Measurements from ENCODE around the gene AAK1.

Gene AAK1

DNA sequence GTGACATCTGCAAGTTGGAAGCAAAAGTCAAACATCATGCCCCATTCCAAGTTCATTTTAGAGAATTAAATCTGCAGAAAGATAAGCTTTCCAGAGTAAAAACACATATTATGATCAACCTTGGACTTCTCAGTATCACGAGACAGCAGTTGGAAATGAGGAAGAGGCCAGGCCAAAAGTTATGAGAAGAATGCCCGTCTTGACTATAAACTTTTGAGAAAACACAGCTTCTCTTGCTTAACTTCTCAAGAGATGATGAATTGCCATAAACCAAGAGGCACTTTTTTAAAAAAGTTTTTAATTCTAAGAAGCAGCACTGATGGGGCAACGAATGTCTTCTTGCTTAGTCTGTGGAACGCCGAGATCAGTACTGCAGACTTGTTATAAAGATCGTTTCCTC, 153.7 kb downstream of the AAK1 start:
- no peak for DNase-seq (ENCODE audit: low spot score)

DNA sequence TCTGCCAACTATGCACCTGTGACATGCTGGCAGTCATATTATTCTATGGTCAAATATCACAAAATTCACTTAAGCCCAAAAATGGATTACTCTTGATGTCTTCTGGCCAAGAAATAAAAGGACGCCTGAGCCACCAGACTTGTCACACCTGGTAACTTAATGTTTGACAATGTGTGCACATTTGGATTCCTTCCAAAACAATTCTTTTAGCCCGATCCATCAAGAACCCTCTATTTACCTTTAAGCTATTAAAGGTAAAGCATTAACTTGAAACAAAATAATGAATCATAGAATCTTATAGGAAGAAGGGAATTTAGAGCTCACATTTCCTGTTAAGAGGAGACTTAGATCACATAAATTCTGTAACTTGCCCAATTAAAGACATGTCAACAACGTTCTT, 159.8 kb downstream of the AAK1 start:
- DNase-seq (ENCODE audit: low spot score), result no peak

DNA sequence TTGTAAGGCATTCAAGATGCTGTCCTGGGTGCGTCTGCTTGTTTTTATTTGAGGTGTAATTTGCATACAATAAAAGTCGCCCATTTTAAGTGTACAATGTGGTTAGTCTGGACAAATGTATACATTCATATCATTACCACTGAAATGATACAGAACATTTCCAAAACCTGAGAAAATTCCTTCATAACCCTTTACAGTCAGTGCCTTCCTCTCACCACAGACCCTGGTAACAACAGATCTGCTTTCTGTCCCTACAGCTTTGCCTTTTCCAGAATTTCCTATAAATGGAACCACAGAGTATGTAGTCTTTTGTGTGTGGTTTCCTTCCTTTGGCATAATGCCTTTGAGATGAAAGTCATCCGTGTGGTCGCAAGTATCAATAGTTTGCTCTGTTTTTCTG, 160.5 kb downstream of the AAK1 start:
- no peak for DNase-seq (ENCODE audit: low spot score)

DNA sequence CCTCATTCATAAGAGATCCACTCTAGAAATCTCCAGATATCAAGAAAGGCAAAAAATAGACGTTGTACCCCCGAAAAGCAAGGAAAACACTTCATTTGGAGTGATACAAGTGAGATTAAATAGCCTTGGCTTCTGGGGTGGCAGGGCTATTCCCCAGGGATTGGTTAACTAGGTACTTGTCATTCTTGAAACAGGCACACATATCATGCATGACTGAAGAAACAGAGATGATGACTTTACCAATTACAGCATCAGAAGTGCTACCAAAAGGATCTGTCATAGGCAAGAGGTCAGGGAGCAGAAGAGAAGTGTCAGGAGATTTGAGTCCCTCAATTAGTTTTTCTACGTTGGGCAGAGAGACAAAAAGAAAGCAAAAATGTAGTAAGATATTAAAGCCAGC, 161.1 kb downstream of the AAK1 start:
- no peak for DNase-seq (ENCODE audit: low spot score)

DNA sequence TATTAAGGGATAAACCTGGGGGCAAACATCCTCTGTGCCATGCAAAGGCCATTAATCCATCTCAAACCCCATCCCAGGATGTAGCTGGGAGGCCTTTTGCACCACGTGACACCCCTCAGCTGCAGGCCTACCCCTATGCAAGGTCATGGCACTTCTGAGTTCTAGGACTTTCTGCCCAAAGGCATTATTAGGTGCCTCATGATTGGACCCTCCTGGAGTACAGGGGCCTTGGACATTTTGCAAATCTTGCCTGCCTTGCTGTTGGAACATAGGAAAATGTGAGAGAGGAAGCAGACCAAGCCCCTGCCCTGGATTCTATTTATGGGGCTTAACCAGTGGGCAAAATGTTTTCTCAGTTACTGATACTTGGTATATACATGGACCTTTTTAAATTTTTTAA, 162.1 kb downstream of the AAK1 start:
- no peak for DNase-seq (ENCODE audit: low spot score)

DNA sequence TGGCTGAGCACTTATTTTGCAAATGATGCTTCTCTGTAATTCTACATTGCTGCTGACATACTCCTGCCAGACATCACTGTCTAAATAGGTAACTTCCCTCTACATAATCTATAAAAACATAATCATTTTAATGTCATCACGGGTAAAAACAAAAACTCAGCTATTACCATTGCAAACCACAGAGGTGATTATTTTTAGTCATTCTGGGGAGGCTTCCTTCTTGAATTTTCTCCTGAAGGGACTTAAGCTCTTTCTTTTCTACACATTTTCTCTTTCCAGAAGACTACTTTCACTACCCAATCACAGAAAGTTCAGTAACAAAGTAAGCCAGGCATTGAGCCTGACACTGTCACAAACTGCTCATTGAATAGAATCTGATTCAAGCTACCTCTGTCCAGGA, 165.9 kb downstream of the AAK1 start:
- no peak for DNase-seq (ENCODE audit: low spot score)

DNA sequence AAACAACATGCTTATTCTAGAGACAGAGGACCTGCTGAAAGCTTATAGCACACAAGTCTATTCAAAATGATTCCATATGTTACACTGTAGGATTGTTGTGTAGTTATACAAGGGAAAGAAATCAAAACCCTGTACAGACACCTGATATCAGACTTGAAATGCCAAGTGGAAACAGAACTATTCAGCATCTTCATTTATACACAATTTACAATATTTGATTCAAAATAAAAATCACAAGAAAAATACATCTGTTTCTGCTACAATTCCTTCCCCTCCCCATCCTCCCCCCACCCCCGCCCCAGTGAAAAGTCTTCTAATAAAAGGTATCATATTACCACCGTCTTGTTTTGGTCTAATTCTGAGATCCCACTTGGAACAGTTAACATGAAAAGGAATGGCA, 168.9 kb downstream of the AAK1 start:
- DNase-seq (ENCODE audit: low spot score), result no peak

DNA sequence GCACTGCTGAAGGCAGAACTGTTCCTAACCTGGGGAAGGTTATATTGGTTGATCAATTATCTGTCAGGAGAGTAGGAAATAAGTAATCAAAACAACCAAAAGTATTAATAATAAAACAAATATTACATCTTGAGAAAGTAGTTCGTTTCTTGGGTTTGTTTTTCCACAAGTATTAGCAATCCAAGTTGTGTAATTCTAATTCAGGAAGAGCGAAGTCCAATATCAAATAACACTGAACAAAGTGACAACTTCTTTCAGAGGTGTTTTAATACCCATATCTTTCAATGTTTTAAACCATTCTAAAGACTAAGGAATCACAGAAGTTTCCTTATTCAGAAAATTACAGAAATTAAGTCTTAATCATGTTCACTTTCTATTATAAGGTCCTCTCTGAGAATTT, 171.7 kb downstream of the AAK1 start:
- no peak for DNase-seq (ENCODE audit: low spot score)

DNA sequence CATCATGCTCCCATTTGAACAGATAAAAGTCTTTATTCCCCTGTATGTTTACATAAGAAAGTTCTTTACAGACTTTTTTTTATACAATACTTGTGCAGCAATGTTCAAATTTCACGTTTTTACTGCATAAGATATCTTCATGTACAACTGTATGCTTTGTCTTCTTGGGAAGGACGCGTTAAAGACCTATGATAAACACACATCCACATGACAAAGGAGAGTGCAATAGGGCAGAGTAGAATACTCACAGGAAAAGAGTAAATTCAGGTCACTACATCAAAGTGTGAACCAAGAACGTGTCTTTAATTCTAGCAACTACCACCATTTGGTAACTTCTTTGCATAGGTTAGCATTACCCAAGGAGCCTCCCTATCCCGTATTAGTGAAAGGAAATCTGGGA, 172.6 kb downstream of the AAK1 start:
- no peak for DNase-seq (ENCODE audit: low spot score)

DNA sequence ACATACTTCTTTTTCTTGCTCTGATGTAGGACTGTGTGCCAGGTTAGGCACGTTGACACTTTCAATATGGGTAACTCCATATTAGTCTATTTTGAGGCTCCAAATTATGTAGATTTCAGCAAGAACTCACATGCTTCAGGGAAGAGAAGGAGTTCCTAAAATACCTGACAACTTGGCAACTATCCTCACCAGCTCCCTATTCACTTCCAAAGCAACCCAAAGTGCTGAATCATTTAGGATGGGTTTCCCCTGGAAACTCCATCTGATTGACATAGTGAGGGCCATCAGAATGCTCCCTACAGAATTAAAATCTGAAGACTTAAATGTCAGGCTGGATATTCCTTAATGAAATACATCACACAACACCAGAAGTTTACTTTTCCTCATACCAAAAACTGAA, 173.8 kb downstream of the AAK1 start:
- no peak for DNase-seq (ENCODE audit: low spot score)

DNA sequence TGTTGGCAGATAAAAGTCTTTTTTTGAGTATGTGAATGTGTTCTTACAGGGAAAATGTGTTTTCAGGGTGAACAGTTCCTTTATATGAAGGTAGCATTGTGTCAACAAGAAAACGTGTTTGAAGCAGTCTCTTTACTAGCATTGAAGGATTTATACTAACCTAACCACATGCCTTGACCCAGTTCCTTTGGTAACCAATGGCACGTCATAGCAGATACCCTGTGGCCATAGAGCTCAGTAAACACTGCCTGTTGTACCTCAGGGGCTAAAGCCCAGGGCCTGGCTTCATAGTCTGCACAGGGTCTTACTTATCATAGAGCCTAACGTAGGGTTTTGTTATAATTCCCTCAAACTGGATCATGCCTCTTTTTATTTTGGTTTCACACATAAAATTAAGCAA, 174.2 kb downstream of the AAK1 start:
- DNase-seq (ENCODE audit: low spot score), result no peak

DNA sequence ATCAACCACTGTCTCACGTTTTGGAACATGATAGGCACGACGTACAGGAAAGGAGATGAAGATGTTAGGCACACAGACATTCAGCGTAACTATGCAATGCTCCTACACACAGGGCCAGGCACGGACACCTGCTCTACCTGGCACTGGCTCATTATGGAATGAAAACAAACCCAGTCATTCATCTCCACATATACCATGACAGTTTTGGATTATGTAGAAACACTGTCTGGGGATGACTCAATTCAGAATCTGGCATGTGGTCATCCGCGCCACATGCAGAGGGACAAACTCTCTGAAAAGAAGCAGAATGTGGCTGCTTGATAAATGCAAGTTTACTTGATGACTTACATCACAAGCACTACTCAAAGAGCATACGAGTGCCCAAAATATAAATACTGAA, 176.8 kb downstream of the AAK1 start:
- no peak for DNase-seq (ENCODE audit: low spot score)

DNA sequence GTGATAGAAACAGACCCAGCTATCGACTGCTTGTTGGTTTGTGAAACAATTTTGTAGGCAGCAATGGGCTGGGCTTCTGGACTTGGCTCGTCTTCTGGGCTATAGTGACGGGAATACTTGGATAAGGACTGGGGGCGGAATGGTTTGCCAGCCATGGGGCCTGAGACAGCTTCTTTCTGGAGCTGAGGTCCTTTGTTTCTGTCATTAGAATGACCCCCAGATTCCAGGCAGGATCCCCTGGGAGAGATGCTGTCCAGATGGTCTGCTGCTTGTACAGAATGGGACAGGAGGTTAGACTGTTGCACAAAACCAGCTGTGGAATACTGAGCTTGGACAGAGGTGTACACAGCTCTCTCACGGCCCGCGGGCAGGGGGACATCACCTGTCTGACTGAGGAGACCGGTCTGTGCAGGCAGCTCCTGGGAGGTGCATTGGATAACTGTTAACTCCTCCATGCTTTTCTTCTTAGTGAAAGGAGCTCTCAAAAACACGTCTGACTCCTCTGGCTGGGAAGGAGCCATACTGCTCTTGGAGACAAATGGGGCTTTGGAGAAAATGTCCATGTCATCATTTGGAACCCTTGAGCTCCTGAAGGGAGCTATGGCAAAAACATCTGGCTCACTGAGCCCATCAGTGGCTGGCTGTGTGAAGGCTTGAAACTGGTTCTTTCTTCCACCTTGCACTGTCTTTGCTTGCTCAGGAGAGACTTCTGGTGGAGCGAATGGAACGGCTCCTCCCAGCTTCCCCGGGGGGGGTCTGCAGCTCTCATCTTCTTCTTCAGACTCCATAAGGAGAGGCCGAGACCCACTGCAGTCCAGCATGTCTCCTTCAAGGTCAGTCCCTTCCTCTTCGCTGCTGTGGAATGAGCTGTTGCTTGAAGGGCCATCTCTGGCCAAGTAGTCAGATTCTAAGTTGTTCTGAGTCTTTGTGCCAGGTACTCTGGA, 177.8 kb downstream of the AAK1 start:
- no peak for DNase-seq (ENCODE audit: low spot score)

DNA sequence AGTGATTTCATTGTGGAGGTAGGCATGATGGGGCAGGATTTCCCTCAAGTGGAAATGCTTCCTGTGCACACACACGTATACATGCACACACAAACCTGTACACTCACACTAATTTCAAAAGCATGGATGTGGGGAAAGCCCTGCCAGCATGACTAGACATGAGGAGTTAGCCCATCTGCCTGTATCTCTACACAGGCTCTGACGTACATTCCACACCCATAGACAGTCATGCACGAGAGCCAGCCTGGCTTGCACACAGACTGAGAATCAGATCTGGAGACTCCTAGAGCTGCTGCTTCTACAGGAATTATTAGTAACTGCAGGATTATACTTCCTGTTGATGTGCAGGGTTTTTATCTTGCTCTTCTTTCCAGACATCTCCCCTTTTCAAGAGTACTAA, 179.0 kb downstream of the AAK1 start:
- DNase-seq (ENCODE audit: low spot score), result no peak

DNA sequence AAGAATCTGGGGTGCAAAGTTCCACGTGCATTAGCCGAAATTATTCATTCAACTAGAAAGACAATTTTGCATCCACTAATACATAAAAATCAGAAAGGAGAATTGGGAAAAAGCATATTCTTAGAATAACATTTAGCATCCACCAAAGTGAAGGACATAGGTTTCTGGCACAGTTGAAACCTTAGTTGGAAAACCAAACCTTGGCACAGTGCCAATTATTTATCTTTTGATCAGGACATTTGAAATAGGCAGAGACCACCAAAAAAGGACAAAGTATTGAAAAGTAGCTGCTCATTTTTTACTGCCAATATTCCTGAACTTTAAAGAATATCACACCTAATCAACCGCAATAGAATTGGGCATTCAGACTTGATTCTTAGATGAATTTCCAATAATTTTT, 180.8 kb downstream of the AAK1 start:
- DNase-seq (ENCODE audit: low spot score), result no peak

DNA sequence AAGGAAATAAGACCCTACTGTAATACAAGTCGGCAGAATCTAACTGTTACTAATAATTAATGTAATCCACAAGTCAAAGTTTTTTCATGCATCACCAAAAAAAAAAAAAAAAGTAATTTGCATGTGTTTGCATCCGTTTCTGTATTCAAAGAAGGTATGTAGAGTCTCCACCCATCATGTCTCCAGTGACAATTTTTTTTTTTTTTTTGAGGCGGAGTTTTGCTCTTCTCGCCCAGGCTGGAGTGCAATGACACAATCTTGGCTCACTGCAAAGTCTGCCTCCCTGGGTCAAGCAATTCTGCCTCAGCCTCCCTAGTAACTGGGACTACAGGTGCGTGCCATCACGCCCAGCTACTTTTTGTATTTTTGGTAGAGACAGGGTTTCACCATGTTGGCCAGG, 182.1 kb downstream of the AAK1 start:
- no peak for DNase-seq (ENCODE audit: low spot score)

DNA sequence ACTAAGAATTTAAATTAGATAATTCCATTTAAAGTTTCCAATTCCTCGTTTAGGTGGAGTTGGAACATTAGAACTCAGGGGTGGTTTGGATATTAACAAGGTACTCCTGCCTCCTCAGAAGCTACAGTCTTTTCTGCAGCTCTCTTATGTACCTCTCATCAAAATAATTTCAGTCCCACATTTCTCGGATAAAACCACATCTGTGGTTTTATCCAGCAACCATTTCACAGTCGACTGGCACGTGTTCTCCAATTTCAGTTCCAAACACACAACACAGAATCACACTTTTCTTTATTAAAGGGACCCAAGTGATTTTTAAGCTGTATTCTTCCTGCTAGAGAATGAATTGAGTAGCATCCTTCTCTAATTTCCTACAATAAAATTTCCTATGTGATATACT, 183.6 kb downstream of the AAK1 start:
- DNase-seq (ENCODE audit: low spot score), result no peak

DNA sequence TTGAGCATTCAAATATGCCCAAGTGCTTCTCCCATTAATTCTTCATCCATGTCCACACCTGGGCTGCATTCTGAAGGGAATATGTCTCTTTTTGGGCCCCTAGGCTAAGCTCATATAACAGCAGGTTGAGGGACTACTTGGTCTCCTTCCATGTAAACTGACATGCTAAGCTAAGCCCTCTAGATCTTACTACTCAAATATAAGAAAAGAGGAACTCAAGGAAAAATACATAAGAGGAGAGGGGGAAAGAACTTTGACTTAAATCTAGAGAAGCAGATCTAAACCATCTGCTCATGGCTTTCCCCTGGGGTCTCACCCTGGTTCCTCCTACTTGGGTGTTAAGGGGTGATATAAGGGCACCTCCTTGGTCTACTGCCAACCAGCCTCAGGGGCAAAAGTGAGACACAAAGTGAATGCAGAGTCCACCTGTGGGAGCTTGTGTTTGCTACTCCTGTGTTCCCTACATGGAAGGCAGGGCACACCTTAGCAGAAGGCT, 186.5 kb downstream of the AAK1 start:
- no peak for DNase-seq (ENCODE audit: low spot score)

DNA sequence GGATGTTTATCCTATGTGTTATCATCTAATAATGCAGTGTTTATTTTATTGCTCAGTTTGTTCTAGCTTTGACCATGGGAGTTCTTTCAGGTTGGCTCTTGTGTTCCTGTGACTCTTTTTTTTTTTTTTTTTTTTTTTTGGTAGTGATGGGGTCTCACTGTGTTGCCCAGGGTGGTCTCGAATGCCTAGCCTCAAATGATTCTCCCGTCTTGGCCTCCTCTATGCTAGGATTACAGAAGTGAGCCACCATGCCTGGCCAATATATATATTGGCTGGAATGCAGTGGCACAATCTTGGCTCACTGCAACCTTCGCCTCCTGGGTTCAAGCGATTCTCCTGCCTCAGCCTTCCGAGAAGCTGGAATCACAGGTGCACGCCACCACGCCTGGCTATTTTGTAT, 187.4 kb downstream of the AAK1 start:
- DNase-seq (ENCODE audit: low spot score), result no peak

DNA sequence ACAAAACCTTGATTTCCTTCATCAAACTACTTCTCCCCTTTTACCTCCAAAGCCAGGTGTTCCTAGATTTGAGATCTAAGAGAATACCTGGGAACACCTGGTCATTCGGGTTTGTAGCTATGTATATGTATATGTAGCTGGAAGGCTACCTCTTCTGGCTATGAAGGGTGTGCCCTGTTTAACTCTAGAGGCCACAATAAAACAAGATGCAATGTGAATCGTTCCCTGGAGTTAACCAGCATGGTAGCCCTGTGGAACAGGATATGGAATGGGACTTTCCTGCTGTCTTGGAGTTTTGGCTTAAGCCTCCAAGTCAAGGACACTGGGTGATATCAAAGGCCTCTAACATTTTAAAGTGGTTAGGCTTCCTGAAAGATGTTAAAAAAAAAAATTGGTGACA, 188.6 kb downstream of the AAK1 start:
- DNase-seq (ENCODE audit: low spot score), result no peak

DNA sequence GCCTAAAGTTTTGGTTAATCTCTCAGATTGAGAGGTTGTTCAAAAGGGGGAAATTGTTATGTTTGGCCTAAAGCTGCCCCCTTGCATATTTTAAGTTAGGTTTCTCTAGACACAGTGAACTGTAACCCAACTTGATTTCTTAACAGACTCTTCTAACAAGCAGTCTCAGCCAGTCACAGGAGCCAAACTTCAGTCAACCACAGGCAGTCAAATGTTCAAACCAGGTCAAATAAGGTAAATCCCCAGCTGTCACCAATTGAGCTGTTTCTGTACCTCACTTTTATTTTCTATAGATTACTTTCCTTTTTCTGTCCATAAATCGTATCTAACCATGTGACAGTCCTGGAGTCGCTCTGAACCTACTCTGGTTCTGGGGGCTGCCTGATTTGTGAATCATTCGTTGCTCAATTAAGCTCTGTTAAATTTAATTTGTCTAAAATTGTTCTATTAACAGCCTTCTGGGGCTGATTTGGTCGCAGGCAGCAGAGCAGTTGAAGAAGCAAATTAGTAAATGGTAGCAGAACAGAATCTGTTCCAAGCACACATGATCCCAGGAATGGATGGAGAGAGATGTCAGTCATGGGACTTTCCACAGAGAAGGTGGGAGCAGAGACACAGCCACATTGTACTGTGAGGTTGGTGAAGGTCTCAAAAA, 189.9 kb downstream of the AAK1 start:
- no peak for DNase-seq (ENCODE audit: low spot score)

DNA sequence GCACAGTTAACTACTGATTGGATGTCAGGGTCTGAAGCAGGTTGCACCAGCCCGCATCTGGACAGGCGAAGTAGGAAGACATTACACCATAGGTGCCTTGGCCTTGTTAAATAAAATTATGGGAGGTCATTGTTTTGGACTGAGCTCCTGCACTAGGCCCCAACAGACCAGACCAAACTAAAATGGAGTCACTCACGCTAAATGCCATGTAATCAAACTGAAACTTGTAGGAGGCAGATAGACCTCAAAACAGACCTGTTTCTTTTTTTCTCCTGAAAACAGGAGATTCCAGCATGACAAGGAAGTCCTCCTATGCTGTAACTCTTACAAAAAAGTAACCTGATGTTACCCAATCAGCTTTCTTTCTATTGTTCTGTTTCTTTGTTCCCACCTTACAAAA, 190.9 kb downstream of the AAK1 start:
- DNase-seq (ENCODE audit: low spot score), result no peak

DNA sequence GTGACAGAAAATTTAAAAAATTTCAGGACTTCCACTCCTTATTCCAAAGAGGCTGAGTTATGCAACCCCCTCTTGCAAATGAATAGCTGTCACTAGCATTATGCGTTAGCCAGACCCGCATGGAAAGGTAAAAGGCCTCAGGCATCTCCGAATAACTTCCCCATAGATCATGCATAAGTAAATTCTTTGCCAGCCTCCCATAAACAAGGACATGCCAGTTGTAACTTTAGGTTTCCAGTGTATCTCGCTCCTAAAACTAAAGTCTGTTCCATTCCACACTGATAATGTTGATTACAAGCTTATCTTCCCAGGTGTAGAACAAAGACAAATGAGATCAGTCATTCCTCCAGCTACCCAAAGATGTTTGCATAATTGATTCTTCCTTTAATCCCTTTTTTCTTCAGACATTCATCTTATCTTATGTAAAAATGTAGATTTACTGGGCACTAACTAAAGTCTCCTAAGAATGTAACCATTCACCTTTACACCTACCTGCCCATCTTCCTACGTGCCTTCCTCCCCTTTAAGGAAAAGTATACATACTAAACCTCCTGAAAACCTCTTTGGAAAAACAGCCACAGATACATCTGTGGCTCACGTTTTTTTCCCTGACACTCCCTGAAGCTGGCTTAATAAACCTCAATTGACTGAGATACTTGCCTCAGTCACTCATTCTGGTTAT, 192.7 kb downstream of the AAK1 start:
- DNase-seq (ENCODE audit: low spot score), result no peak
